HG03175 (cell line): ENCODE results near the gene OSMR.

Experiments
- ATAC-seq: cut with Tn5 transposase; IDR thresholded peaks from one replicate; pipeline ENCODE4 v1.9.1; 2021; ENCODE audit warnings: mild to moderate bottlenecking, moderate library complexity; ENCODE audit not compliant: unreplicated experiment

OSMR gene

DNA sequence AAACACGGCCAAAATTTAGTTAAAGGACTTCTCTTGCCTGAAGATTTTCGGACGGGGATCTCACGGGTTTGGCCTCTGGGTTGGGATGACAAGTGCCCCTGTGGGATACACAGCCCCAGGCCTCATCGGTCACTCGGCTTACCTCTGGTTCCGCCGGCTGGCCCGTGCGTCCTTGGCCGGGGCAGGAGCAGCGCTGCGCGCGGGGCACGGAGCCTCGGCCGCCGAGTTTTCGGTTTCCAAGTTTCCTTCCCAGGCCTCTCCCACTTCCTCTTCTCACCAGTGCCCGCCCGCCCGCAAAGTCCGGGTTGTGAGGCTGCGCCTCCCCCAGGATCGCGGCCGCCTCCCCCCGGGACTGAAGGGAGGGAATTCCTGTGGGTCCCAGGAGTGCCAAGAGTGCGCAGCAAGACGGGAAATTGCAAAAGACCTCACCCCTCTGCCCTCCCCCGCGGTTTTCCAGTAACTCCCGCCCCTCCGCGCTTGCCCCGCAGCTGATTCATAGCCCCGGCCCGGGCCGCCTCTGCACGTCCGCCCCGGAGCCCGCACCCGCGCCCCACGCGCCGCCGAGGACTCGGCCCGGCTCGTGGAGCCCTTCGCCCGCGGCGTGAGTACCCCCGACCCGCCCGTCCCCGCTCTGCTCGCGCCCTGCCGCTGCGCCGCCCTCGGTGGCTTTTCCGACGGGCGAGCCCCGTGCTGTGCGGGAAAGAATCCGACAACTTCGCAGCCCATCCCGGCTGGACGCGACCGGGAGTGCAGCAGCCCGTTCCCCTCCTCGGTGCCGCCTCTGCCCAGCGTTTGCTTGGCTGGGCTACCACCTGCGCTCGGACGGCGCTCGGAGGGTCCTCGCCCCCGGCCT is at the start of gene OSMR:
OSMR (plus strand) TSS at position 487 of the 853 bp plus-strand sequence. CDS start 23,033 bp downstream, outside the sequence.
- no peak for ATAC-seq

DNA sequence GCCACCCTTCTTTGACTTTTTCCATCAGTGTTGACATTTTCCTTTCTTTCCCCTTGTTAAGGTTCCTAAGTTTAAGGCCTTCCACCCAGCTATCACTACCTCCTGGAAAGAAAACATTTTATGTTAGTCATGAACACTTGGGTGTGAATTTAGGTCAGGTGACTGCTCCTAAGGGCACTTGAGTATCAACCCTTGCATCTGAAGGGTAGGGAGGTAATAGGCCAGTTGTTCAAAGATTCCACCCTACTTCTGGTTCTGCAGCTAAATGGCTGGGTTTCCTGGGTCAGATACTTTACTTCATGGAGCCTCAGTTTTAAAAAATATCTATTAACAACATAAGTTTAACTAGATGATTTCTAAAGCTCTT is 49.1 kb upstream of the OSMR start:
- no peak for ATAC-seq

DNA sequence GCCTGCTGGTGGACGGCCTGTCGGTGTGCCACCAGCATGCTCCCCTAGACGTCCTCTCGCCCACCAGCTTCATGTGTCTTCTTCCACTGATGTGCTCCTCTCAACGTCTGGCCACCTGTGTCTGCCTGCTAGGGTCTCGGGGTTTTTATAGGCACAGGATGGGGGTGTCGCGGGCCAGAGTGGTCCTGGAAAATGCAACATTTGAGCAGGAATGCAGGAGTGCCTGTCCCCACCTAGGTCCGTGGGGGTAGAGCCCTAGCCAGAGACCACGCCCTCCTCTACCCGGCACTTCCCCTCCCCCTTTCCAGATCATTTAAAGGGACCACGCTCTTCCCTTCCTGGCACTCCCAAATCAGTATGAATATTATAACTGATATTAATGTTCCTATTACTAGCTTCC is 48.0 kb upstream of the OSMR start:
- ATAC-seq = no peak

DNA sequence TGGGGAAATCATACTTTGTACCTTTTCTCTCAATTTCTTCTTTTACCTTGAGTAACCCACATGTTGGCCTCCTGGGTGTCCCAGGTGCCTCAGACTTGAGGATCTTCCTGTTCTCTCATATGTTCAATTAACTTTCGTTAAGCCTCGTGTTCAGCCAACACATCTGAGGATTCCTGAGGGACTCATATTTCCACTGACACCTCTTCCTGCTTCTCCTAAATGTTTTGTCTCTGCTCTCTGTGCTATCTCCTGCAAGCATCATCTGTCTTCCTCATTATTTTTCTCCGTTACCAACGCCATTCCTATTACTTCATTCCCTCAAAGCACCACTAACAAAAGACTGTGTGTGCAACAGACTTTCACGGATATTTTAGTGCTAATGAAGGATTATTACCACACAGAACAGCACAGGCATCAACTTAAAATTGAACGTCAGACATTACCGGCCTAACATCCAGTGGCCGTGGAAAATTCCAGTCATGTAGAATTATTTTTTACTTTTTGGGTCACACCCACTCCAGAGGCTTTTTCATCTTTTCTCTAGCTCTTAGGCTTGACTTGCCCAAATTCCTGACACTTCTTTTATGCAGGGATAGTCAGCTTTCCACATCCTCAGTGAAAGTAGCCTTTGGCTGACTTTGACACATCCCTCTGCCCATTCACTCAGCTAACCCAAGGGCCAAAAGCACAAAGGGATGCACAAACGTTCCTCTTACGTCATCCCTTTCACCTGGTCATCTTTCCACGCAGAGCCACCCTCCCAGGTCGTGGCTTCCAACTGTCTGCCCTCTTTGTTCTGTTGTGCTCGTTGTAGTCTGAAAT is 46.0 kb upstream of the OSMR start:
- no peak for ATAC-seq

DNA sequence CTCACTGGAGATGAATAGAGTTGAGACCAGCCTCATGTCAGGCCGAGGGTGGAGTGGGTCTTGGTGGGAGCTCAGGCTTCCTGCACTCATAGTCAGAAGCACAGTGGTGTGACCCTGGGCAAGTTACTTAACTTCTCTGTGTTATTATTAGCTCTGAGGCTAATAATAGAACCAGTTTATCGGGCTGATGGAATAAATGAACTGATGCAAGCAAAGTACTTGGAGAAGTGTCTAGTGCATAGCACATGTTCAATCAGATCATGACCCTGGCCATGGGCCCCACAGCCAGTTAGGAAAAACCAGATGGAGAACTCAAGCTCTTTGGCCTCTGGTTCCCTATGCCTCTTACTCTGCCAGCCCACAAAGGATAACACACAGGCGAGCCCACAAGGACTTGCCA is 45.3 kb upstream of the OSMR start:
- no peak for ATAC-seq

DNA sequence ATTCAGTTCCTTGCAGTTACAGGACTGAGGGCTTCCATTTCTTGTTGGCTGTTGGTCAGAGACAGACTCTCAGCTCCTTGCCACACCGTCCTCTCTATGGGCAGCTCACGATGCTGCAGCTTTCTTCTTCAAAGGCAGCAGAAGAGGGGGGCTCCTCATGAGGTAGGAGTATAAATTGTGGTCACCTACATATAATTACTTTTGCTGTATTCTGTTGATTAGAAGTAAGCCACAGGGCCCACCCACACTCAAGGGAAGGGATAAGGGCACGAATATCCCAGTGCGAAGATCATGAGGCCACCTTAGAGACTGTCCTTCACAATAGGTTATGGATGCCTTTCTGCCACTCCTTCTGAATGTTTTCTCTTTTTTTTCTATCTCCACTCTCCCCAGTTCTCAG is 43.7 kb upstream of the OSMR start:
- no peak for ATAC-seq

DNA sequence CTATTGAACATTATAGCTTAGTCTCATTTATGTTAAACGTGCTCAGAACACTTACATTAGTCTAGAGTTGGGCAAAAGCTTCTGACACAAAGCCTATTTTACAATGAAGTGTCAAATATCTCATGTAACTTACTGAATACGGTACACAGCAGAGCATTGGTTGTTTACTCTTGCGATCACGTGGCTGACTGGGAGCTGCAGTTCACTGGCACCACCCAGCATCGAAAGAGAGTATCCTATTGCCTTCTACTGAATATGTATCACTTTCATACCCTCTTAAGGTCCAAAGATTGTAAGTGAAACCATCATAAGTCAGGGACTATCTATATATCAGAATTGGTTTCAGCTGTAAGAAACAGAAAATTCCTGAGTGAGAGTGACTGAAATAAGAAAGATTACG is 42.6 kb upstream of the OSMR start:
- ATAC-seq = no peak

DNA sequence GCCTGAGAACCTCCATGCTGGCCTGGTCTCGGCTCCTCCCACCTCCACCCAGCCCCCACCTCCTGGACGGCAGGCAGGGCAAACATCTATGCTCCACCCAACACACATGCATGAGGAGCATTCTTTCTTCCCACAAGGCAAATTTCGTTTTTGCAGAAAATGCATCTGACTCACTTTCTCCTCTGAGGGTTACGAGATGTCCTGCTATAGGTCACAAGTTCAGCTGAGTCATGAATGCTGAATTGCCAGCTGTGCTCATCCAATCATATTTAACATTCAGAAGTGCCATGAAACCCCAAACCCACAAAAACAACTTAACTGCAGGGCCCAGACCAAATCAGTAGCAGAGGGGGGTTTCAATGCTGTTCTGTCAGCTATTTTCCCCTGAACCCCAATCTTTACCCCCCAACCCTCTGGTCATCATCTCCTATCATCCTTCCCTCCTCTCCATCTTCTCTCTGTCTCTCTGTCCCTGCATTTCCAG is 39.0 kb upstream of the OSMR start:
- no peak for ATAC-seq

DNA sequence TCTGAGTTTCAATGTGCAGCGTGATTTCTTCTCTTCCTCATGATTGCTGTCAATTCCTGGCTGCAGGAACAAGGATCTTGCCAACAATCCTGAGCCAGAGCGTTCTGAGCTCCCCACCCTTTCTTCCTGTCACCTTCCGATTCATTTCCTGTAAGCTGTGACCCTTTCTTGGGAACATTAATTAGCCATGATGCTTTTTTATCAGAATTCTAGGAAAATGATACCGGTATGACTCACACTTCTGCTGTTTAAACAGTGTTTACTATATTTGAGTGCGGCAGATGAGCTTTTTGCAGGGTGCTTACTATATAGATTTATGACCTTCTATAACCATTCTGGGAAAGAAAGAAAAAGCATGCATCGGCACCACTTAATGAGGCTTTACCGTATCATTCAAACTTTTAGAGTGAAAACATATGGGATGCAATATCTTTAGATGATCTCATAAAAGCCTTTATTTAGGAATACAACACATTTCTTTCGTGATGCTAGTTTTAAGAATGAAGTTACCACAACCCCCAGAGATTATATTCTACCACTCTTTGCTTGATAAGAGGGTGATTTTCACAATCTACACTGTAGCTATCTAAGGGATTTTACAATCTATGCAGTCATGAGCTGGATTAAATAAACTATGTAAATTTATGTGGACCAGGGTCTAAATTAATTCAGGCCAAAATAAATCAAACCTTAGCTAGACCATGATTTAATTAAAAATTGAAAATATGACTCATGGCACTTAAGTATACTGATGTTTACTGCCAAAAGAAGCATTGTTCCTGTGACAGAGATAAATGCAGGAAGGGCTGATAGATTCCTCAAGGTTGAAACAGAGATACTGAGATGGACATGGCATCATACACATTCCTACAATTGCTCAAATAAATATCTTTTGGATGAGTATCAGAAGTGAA is 38.0 kb upstream of the OSMR start:
- ATAC-seq = no peak

DNA sequence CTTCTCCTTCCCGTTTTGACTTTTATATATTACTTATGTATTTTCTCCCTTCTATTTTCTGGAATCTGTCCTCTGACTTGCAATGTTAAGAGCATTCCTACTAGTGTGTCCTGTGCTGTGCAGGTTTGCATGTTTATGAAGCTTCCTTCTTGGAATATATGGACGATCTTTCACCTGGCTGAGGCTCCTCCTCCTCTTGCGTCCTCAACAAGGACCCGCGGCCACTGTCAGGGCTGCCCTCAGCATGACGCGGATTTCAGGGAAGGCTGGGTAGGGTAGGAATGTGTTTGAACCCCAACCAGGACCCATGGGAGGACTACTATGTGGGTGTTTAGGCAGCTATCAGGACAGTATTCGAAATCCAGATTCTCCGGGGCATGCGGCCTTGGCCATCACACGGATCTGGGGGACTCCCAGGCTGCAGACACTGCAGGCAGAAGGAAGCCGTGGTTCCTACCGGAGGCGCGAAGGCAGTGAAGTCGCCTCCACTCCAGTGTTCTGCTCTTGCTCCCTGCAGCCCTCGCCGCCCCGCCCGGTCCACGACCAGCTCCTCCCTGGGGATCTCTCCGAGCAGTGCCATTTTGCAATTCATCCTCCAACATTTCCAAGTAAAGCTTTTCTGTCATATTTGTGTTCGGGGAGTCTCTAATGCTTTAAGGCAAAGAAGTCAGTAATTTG is 37.0 kb upstream of the OSMR start:
- ATAC-seq = no peak

DNA sequence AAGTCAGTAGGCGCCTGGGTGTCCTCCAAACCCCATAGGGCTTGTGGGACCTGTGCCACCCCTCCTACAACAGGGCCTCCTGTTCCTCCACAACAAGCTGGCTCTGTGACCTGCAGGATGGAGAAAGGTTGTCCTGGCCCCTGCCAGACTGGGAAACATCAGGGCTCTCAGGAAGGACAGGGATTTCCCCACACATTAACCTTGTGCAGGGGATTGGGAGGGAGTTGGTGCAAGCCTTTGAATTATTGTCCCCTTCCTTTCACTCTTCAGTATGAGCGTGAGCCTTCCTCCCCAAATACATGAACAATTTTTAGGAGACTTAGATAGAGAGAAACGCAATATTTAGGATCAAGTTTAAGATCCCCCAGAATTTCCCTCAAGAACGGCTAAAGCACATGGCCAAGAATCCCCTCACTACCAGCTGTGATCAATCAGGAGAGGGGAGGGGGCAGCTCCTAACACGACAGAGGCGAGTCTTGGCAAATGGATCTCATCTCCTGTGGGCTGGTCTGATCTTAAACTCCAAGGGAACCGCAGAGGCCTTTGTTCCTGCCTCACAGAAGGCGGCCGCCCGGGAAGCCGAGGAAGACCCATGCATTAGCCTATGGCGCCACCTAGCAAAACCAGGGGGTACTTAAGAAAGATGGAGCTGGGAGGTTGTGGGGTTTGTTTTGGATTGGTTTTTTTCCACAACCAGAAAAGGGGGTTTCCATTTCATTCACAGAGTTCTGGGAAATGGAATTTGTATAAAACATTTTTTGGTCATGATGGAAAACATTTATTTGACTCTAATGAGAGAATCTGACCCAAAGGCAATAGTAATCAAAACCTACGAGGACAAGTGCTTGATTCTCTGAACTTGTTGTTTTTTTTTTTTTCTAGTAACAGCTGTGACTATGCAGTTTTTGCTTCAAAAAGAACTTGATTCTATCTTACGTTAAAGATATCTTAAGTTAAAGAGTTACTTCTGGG is 36.1 kb upstream of the OSMR start:
- peak; percentile 81 for ATAC-seq

DNA sequence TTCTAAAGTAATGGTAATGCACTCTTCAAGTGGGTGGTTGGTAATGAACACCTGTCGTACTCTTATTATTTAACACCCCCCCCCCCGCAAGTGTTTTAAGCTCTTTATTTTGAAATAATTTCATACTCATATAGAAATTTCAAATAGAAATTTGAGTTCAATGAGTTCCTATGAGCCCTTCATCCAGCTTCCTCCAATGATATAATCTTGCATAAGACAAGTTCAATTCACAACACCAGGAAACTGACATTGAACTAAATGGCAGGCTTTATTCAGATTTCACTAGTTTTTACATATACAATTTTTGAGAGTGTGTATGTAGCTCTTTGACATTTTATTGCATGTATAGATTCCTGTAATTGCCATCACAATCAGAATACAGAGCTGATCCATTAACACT is 30.9 kb upstream of the OSMR start:
- no peak for ATAC-seq

DNA sequence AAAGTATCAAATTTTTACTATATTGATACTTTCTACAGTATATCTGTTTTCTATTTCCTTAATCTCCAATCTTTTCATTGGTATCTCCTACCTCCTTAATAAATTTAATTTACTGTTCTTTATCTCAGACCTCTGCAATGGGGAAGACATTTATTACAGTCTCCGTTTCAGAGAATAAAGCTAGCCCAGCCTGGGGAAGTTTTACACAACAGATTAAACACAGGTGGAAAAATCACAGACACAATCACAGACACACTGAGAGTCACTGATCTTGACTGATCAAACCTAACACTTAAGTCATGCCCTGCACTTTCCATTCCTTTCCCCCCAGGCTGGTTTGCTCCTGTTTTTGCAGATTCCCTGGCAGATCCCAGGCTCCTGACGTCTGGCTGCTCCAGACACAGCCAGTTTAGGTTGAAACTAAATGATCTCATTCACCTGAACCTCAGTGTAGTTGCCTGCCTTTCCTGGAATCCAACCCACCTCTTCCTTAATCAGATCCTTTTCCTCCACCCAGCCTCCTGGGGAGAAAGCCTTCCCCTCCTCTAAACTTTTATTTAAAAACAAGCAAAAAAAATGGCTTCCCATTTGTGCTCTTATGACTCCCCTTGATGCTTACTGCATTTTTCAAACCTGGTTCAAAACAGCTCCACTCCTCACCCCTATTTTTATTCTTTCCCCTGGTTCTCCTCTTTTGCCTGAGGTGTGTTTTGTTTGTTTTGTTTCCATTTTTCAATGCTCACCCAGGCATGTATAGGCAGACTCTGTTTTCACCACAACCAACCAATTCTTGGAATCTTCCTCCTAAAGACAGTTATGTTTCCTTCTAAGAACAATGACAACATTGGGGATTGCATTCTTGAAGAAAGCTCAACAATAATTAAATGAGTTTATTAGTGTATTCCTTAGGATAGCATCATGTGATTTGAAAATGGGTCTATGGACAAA is 29.5 kb upstream of the OSMR start:
- ATAC-seq = no peak

DNA sequence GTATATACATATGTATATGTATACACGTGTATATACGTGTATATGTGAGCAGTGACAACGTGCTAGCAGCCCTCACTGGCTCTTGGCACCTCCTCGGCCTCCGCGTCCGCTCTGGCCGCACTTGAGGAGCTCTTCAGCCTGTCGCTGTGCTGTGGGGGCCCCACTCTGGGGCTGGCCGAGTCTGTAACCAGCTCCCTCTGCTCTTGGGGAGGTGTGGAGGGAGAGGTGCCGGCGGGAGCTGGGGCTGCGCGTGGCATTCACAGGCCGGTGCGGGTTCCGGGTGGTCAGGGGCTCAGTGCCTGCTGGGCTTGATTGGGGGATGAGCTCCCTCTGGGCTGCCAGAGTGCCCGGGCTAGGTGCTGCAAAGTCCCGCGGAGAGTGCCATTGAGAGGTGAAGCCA is 24.1 kb upstream of the OSMR start:
- ATAC-seq = no peak

DNA sequence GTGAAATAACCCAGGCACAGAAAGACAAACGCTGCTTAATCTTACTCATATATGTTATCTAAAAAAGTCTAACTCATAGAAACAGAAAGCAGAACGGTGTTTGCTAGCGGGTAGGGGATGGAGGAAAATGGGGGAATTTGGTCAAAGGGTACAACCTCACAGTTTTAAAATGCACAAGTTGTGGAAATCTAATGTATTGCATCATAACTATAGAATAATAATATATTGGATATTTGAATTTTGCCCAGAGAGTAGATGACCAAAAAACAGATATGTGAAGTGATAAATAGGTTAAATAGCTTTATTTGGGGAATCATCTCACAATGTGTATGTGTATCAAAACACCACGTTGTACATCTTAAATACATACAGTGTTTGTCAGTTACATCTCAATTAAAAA is 22.3 kb upstream of the OSMR start:
- ATAC-seq = no peak

DNA sequence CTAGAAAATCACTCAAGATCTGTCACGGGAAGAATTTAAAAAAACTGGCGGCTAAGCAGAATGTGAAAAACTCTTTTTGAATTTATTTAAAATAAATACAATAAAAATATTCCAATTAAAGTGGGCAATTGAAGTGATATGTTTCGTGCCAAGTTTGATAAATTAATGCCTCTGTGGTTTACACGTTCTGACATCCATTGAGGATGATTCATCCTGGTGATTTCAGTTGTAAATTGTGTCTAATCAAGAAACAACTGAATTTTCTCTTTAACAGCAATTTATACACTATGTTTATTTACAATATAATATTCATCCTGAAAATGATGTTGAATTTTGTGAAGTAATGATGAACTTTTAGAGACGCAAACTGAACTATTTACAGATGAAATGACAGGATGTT is 21.0 kb upstream of the OSMR start:
- no peak for ATAC-seq

DNA sequence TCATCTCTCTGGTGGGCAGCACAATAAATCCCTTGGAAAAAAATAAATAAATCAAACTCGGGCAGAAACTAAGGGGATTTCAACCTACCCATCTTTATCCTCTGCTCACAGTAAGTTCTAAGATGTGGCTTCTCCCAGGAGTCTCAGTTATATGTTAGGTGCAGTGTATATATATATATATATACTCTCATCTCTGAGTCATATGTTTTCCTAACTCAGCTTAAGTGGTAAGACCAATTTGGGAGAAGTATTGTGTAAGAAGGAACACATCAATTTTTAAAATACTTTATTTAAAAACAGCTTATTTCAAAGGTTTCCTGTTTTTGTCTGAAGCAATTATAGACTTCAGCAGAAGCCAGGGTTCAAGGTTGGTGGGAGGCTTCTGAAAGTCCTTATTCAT is 20.3 kb upstream of the OSMR start:
- no peak for ATAC-seq

DNA sequence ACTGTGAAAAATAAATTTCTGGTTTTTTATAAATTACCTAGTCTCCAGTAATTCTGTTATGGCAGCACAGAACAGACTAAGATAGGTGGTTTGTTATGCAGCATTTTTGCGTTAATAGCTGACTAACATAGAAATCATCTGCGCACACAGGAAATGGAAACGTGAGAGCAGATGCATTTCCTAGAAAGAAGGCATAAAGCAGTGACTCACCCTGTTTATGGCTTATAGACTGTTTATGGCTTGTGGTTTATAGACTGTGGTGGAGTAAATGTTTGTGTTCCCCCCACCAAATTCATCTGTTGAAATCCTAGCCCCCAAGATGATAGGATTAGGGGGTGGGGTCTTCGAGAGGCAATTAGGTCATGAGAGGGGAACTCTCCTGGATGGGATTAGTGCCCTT is 18.3 kb upstream of the OSMR start:
- ATAC-seq = no peak
